Parathyroid adenoma (tissue), 2 donors: ENCODE data around the gene NBPF20.
"Not testable (repeated sequence)": the region's sequence is repeated elsewhere in the genome, so short reads cannot be mapped to it uniquely, and the experiment has no call there.

ENCODE experiments used
- H2AFZ ChIP-seq: fragments of 300-600 bp; sonication (generic); one replicate; pipeline ENCODE4 v1.7.0; 2017; ENCODE audit warnings: antibody characterized with exemption, mild to moderate bottlenecking
- H3K27ac ChIP-seq: fragments of 300-600 bp; sonication (generic); one replicate; pipeline ENCODE4 v1.7.0; 2017
- H3K27me3 ChIP-seq: fragments of 300-600 bp; sonication (generic); one replicate; pipeline ENCODE4 v1.7.0; 2017; ENCODE audit warnings: low read length; ENCODE audit not compliant: control insufficient read depth, insufficient read depth
- H3K36me3 ChIP-seq: fragments of 300-600 bp; sonication (generic); one replicate; pipeline ENCODE4 v1.7.0; 2017; ENCODE audit warnings: low read length; ENCODE audit not compliant: control insufficient read depth, insufficient read depth
- H3K4me1 ChIP-seq: fragments of 300-600 bp; sonication (generic); one replicate; pipeline ENCODE4 v1.7.0; 2017; ENCODE audit warnings: control low read depth
- H3K4me2 ChIP-seq: fragments of 300-600 bp; sonication (generic); one replicate; pipeline ENCODE4 v1.7.0; 2017; ENCODE audit warnings: low read length
- H3K4me3 ChIP-seq: fragments of 300-600 bp; sonication (generic); one replicate; pipeline ENCODE4 v1.7.0; 2017; ENCODE audit warnings: low read depth, low read length
- H3K79me2 ChIP-seq: fragments of 300-600 bp; sonication (generic); one replicate; pipeline ENCODE4 v1.7.0; 2017; ENCODE audit warnings: control low read depth
- H3K9ac ChIP-seq: fragments of 300-600 bp; sonication (generic); one replicate; pipeline ENCODE4 v1.7.0; 2017; ENCODE audit warnings: mild to moderate bottlenecking
- H3K9me3 ChIP-seq: fragments of 300-600 bp; sonication (generic); one replicate; pipeline ENCODE4 v1.7.0; 2017; ENCODE audit warnings: low read length; ENCODE audit not compliant: control insufficient read depth
- donor health status: primary hyperparathyroidism.

NBPF20 gene

DNA sequence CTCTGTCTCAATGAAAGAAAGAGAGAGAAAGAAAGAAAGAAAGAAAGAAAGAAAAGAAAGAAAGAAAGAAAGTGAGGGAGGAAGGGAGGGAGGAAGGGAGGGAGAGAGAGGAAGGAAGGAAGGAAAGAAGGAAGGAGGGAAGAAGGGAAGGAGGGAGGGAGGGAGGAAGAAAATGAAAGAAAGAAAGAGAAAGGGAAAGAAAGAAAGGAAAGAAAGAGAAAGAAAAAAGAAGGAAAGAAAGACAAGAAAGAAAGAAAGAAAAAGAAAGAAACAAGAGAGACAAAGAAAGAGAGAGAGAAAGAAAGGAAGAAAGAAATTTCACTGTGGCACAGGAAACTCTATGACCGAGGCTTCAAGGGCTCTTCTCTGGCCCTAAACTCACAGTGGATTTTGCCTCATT is 33.7 kb upstream of the NBPF20 start:
- not testable (repeated sequence) for H3K4me2 ChIP-seq, H3K9ac ChIP-seq, H2AFZ ChIP-seq, H3K27ac ChIP-seq, H3K9me3 ChIP-seq, H3K36me3 ChIP-seq, H3K27me3 ChIP-seq, H3K79me2 ChIP-seq, H3K4me3 ChIP-seq, H3K4me1 ChIP-seq

- not testable (repeated sequence) for H3K27ac ChIP-seq, H3K4me2 ChIP-seq, H3K4me3 ChIP-seq, H2AFZ ChIP-seq, H3K36me3 ChIP-seq, H3K4me1 ChIP-seq, H3K9me3 ChIP-seq, H3K27me3 ChIP-seq, H3K9ac ChIP-seq, H3K79me2 ChIP-seq
Observed at GRCh38 chr1:145454824-145455177, 29.4 kb upstream of the NBPF20 start.

DNA sequence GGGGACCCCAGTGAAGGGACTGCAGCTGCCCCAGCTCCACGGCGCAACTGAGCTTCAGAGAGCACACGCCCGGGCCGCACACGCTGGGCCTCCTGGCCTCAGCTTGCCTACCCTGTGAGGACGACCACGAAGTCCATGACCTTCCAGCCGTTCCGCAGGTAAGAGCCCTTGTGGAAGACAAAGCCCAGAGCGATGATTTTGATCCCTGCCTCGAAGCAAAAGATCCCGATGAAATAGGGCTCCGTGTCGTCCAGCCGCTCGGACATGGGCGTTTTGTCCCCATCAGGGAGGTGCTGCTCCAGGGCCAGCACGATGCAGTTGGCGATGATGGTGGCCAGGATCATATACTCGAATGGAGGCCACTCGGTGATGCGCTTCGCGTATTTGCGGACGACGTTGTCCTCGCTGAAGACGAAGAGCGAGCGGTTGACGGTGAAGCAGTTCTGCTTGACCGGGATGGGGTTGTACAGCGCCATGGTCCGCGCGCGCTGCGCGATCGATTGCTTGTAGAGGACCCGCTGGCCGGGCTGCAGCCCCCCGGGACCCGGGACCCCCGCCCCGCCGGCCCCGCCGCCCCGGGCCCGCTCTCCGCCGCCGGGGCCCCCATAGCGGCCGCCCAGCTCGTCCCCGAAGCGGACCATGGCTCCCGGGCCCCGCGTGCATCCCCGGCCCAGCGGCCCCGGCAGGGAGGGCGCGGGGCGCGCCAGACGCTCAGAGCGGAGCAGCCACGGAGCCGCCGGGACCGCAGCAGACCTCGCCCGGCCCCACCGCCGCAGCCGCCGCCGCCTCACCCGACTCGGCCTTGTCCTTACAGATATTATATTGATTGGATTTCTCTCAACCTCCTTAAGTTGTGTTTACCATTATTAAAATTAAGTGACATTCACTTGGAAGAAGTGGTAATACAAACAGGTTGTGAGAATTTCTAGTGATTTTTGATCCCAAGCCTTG is 28.7 kb upstream of the NBPF20 start:
- H3K36me3 ChIP-seq, H3K79me2 ChIP-seq: not testable (repeated sequence)

DNA sequence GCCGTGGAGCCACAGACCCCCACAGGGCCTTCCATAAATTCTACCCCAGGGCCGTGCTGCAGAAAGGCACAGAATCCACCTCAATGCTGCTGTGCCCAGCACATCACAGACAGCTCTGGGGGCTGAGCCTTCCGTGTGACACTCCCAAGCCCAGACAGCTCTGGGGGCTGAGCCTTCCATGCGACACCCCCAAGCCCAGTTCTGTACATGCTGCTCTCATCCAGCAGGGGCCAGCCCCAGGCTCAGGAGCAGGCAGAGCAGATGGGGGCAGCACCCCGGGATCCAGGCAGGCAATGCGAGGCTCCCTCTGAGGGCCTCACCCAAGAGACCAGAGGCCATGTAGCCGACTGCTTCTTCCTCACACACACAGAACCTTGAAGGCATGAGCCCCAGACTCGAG is 27.1 kb upstream of the NBPF20 start:
- H3K27me3 ChIP-seq, H3K4me2 ChIP-seq, H3K4me3 ChIP-seq, H3K36me3 ChIP-seq, H3K9ac ChIP-seq, H3K4me1 ChIP-seq, H3K79me2 ChIP-seq, H3K27ac ChIP-seq, H3K9me3 ChIP-seq, H2AFZ ChIP-seq: not testable (repeated sequence)

More for the DNA sequence above, 28.7 kb upstream of the NBPF20 start:
- H3K9ac ChIP-seq, H3K4me2 ChIP-seq, H3K4me1 ChIP-seq, H3K27ac ChIP-seq, H3K27me3 ChIP-seq, H3K4me3 ChIP-seq, H3K9me3 ChIP-seq, H2AFZ ChIP-seq: not testable (repeated sequence)

GRCh38 chr1:145451914-145452313 is 26.5 kb upstream of the NBPF20 start:
- H3K9me3 ChIP-seq, H3K9ac ChIP-seq, H2AFZ ChIP-seq, H3K79me2 ChIP-seq, H3K4me1 ChIP-seq, H3K27me3 ChIP-seq, H3K36me3 ChIP-seq, H3K27ac ChIP-seq, H3K4me2 ChIP-seq, H3K4me3 ChIP-seq: not testable (repeated sequence)

DNA sequence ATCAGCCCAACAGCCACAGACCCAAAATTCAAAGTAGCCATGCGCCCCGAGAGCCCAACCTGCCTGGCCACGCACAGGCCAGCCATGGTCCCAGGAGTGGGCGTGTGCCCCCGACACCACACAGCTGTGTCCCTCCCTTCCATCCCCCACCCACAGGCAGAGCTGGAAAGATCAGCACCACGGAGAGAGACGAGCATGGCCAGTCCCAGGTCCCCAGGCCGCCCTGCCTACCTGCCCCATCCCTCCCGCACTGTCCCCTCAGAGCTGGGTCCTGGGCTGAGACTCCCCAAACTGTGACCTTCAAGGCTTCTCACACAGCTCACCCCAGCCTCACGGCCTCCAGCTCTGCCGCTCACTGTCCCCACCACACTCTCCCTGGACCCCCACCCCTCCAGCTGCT is 19.8 kb upstream of the NBPF20 start:
- not testable (repeated sequence) for H3K36me3 ChIP-seq, H3K79me2 ChIP-seq, H3K27me3 ChIP-seq, H3K4me3 ChIP-seq, H3K9me3 ChIP-seq, H2AFZ ChIP-seq, H3K4me1 ChIP-seq, H3K27ac ChIP-seq, H3K9ac ChIP-seq, H3K4me2 ChIP-seq

- H3K9me3 ChIP-seq, H3K27me3 ChIP-seq, H3K36me3 ChIP-seq, H3K27ac ChIP-seq, H2AFZ ChIP-seq, H3K4me3 ChIP-seq, H3K4me2 ChIP-seq, H3K79me2 ChIP-seq, H3K4me1 ChIP-seq, H3K9ac ChIP-seq: not testable (repeated sequence)
Observed at GRCh38 chr1:145442340-145442739, 16.9 kb upstream of the NBPF20 start.

DNA sequence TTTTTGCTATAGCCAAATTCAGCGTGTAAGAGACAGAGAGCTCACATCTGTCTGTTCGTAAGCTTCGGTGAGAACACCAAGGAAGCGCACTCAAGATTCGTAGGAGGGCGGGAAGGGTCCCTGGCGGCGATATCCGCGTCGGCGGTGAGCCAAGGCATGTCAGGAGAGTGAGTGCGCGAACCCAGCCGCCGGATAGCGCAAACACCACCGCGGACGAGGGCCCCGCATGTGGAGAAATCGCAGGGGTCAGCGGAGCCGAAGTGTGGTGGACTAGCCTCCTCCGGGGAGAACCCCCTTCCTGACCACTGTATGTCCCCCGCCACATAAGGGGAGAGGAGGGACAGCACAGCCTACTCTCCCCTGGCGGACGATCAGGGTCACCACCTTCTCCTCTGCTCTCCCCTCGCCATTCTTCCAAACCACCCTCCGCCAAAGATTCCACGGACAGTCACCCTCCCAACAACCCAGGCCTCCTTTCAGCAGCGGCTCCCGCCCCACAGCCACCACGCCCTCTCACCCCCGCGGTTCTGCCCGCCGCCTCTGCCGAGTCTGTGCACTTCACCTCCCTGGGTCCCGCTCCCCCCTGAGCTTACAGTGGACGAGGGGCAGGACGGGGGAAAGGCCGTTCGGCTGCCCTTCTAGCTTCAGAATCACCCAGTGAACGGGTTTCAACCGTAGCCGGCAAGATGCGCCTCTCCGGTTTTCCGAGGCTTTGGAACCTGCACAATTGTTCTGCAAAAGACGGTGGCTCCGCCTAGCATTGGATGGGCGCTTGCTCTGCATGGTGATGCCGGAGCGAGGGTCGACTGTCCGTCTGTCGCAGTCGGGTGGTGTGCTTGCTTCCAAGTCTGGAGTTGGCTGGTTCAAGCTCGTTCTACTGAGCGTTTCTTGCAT is 6.2 kb upstream of the NBPF20 start:
- H3K27me3 ChIP-seq, H3K9ac ChIP-seq, H3K4me1 ChIP-seq, H3K4me2 ChIP-seq, H3K4me3 ChIP-seq, H3K27ac ChIP-seq, H3K9me3 ChIP-seq, H3K79me2 ChIP-seq, H3K36me3 ChIP-seq, H2AFZ ChIP-seq: not testable (repeated sequence)

DNA sequence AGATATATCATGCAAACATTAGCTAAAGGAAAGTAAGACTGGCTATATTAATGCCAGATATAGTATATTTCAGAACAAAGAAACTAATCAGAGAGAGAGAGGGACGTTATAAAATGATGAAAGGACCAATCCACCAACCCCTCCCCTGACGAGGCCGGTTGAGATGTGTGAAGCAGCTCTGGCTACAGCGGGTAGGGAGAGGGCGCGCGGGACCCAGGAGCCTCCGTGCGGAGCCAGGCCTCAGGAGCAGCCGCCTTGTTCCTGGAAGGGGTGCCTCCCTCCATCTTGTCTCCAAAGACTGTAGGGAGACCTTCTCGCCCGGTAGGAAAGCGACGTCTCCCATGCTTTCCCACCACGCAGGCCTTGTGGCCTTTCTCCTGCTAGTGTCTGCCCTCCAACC is 5.4 kb upstream of the NBPF20 start:
- not testable (repeated sequence) for H3K36me3 ChIP-seq, H3K4me1 ChIP-seq, H2AFZ ChIP-seq, H3K9ac ChIP-seq, H3K4me3 ChIP-seq, H3K4me2 ChIP-seq, H3K9me3 ChIP-seq, H3K27ac ChIP-seq, H3K79me2 ChIP-seq, H3K27me3 ChIP-seq

DNA sequence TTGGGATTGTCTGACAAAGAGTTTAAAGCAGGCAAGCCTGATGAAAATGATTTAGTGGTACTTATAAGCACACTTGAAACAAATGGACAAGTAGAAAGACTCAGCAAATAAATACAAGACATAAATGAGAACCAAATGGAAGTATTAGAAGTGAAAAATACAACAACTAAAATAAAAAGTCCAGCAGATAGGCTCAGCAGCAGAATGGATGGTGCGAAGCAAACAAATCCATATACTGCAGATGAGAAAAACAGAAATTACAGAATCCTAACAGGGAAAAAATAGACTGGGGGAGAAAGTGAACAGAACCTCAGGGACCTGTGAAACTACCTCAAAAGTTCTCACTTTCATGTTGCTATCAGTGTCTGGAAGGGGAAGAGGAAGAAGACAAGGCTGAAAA is 3.9 kb upstream of the NBPF20 start:
- not testable (repeated sequence) for H3K9me3 ChIP-seq, H3K4me1 ChIP-seq, H3K4me3 ChIP-seq, H3K27me3 ChIP-seq, H2AFZ ChIP-seq, H3K36me3 ChIP-seq, H3K79me2 ChIP-seq, H3K4me2 ChIP-seq, H3K9ac ChIP-seq, H3K27ac ChIP-seq
